Activated CD8-positive, alpha-beta memory T cell treated with anti-CD3 and anti-CD28 coated beads for 4 hours (primary cell): ENCODE results near the gene SMIM20.
"Not testable (repeated sequence)": the region's sequence is repeated elsewhere in the genome, so short reads cannot be mapped to it uniquely, and the experiment has no call there.

Experiments used
- DNase-seq, 2 donors: peaks; one replicate each; pipeline ENCODE4 v3.0.0-alpha.2; 2020; ENCODE audit warnings: low read depth in 2 of 2

The SMIM20 gene

GRCh38 chr4:25913851-25914669 lies at the start of gene SMIM20:
SMIM20 (plus strand) TSS chr4:25914220; CDS start chr4:25914314, 94 bp downstream.
- DNase-seq, result peak; percentile 74 to 79

GRCh38 chr4:25865586-25865985 lies 48.4 kb upstream of the SMIM20 start:
- no peak for DNase-seq

- DNase-seq, result not testable (repeated sequence)
These were observed 47.6 kb upstream of the SMIM20 start for GRCh38 chr4:25866401-25866800.

GRCh38 chr4:25867781-25868294 lies 46.2 kb upstream of the SMIM20 start:
- no peak for DNase-seq

GRCh38 chr4:25870081-25870480 lies 43.9 kb upstream of the SMIM20 start:
- no peak for DNase-seq

GRCh38 chr4:25872851-25873631 lies 41.0 kb upstream of the SMIM20 start:
- DNase-seq, result no peak

GRCh38 chr4:25873632-25874129 lies 40.3 kb upstream of the SMIM20 start:
- DNase-seq, result no peak

GRCh38 chr4:25874655-25875054 lies 39.4 kb upstream of the SMIM20 start:
- DNase-seq, result no peak

- DNase-seq, result no peak
These were observed 38.7 kb upstream of the SMIM20 start for GRCh38 chr4:25875281-25875745.

GRCh38 chr4:25878676-25879075 lies 35.3 kb upstream of the SMIM20 start:
- no peak for DNase-seq

GRCh38 chr4:25879091-25879584 lies 34.9 kb upstream of the SMIM20 start:
- DNase-seq, result no peak

GRCh38 chr4:25879587-25879986 lies 34.4 kb upstream of the SMIM20 start:
- DNase-seq, result no peak

GRCh38 chr4:25879991-25880651 lies 33.9 kb upstream of the SMIM20 start:
- no peak for DNase-seq

- no peak for DNase-seq
These were observed 32.8 kb upstream of the SMIM20 start for GRCh38 chr4:25881193-25881592.

- DNase-seq, result no peak
These were observed 31.8 kb upstream of the SMIM20 start for GRCh38 chr4:25882226-25882625.

GRCh38 chr4:25883565-25883964 lies 30.5 kb upstream of the SMIM20 start:
- no peak for DNase-seq

- no peak for DNase-seq
These were observed 29.8 kb upstream of the SMIM20 start for GRCh38 chr4:25884031-25884782.

GRCh38 chr4:25888781-25889180 lies 25.2 kb upstream of the SMIM20 start:
- no peak for DNase-seq

GRCh38 chr4:25889589-25890503 lies 24.2 kb upstream of the SMIM20 start:
- DNase-seq, result no peak
